Measurements from ENCODE around the gene EIF1. TPM values are rescaled to one million over a fixed set of nuclear protein-coding genes. Genes with fewer than 3 reads are reported as not detected.
A peak's percentile ranks its signal among the peaks of the same experiment; 100 is the strongest.

Gene EIF1
- polyA plus RNA-seq, 2 of the 4 experiments (the other 2 are of a cell fraction), result 834 to 873 TPM

DNA sequence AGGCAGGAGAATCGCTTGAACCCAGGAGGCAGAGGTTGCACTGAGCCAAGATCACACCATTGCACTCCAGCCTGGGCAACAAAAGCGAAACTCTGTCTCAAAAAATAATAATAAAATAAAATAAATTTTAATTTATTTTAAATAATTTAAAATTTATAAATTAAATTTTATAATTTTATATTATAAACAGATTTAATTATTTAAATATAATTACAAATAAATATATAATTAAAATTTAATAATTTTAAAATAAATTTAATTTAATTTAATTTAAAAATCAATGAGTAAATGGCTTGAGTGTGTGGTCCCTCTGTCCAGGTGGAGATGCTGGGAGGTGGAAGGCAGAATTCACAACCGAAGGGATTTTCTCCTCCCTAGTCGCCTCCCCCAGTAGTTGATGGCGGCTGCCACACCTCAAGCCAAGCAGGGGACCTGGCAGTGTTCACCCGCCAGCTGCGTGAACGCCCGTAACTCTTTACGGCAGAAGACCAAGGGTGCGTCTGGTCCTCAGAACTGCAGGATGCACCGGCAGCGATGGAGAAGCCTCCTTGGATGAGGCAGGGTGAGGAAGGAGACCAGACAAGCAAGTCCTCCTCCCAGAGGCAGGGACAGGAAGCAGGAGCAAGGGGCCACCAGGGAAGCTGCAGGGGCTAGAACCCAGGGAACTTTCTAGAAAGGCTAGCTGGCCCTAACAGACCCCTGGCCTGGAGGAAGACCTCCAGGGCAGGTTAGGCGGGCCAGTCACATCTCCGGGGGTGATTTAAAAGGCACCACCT is 41.5 kb upstream of the EIF1 start:
- peaks cover 37% of the 10 kb centered on the region for H3K4me1 ChIP-seq
- ChIA-PET CTCF (interaction anchor here (0.5 to 18.4 kb wide), 61 partner anchors 7 to 1032 kb away, joined by 3 to 678 read pairs (median 10); partner anchors contain the start of genes KRT14, KRT15, KRT17 and KRT37), POLR2A (interaction anchor here (1.6 to 2.1 kb wide), 3 partner anchors 19 to 829 kb away, joined by 5 to 21 read pairs (median 6); no protein-coding TSS in a partner anchor)
- no peak overlapping the region for H3K4me3 ChIP-seq
- no peaks in the 10 kb centered on the region for H3K9me3 ChIP-seq
- peak; percentile 6 to 7; a peak in 4 of 6 replicates for ATAC-seq
- H3K27ac ChIP-seq, result peak overlapping the region; percentile 85 to 89
- peak in 1 of 2 experiments; percentile 56 for DNase-seq (ENCODE audit: low read depth in 1 of 2, low spot score in 1 of 2)
- 71% methylated on average over 15 of the region's 15 CpGs for WGBS (ENCODE audit: missing lambda C conversion rate)
- H3K4me2 ChIP-seq, result peak overlapping the region; percentile 97
- TF ChIP-seq HOXB13 (CRISPR knock-in tag; IDR thresholded peaks at IDR 0.05; ENCODE audit: low read depth) (no peak), POLR2AphosphoS2 (conservative IDR thresholded peaks at IDR 0.05; ENCODE audit: low read length) (no peak), ZC3H11A (IDR thresholded peaks at IDR 0.05) (no peak), NR3C1 (IDR thresholded peaks at IDR 0.05) (no peak), CBX2 (IDR thresholded peaks at IDR 0.05; ENCODE audit: borderline replicate concordance, low read depth) (no peak), RAD21 (conservative IDR thresholded peaks at IDR 0.05 in 1 of 2, IDR thresholded peaks at IDR 0.05 in 1 of 2) (no peak), KDM5A (IDR thresholded peaks at IDR 0.05) (no peak)
- TF ChIP-seq, protein P1, sequence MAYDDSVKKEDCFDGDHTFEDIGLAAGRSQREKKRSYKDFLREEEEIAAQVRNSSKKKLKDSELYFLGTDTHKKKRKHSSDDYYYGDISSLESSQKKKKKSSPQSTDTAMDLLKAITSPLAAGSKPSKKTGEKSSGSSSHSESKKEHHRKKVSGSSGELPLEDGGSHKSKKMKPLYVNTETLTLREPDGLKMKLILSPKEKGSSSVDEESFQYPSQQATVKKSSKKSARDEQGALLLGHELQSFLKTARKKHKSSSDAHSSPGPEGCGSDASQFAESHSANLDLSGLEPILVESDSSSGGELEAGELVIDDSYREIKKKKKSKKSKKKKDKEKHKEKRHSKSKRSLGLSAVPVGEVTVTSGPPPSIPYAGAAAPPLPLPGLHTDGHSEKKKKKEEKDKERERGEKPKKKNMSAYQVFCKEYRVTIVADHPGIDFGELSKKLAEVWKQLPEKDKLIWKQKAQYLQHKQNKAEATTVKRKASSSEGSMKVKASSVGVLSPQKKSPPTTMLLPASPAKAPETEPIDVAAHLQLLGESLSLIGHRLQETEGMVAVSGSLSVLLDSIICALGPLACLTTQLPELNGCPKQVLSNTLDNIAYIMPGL (CRISPR knock-in tag; IDR thresholded peaks at IDR 0.05; ENCODE audit: borderline replicate concordance), result no peak
- TF ChIP-seq, protein P2, sequence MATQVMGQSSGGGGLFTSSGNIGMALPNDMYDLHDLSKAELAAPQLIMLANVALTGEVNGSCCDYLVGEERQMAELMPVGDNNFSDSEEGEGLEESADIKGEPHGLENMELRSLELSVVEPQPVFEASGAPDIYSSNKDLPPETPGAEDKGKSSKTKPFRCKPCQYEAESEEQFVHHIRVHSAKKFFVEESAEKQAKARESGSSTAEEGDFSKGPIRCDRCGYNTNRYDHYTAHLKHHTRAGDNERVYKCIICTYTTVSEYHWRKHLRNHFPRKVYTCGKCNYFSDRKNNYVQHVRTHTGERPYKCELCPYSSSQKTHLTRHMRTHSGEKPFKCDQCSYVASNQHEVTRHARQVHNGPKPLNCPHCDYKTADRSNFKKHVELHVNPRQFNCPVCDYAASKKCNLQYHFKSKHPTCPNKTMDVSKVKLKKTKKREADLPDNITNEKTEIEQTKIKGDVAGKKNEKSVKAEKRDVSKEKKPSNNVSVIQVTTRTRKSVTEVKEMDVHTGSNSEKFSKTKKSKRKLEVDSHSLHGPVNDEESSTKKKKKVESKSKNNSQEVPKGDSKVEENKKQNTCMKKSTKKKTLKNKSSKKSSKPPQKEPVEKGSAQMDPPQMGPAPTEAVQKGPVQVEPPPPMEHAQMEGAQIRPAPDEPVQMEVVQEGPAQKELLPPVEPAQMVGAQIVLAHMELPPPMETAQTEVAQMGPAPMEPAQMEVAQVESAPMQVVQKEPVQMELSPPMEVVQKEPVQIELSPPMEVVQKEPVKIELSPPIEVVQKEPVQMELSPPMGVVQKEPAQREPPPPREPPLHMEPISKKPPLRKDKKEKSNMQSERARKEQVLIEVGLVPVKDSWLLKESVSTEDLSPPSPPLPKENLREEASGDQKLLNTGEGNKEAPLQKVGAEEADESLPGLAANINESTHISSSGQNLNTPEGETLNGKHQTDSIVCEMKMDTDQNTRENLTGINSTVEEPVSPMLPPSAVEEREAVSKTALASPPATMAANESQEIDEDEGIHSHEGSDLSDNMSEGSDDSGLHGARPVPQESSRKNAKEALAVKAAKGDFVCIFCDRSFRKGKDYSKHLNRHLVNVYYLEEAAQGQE (IDR thresholded peaks at IDR 0.05), result no peak
- FAIRE-seq, result no peak

DNA sequence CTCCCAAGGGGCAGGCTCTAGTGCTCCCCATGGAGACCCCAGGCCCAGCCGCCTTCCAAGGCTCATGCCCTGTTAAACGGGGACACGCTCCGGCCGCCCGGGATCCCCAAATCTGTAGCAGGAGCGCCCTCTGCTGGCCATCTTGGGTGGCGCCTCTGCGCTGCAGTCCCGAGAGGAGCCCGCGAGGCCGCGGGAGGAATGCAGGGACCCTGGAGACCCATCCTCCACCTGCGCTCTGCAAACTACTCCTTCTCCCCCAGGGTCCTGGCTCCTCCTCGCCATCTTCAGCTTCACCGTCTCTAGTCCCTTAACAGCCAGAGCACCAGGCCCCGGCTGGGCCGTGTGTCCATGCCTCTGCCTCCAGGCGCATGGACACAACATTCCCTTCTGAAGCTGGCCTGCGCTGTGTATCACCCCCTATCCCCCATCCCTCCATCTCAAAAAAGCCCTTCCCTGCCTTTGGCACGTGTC is 40.7 kb upstream of the EIF1 start:
- Histone ChIP-seq H3K4me1 (peaks cover 38% of the 10 kb centered on the region), H3K9me3 (no peaks in the 10 kb centered on the region), H3K4me3 (peak overlapping the region; percentile 48), H3K27ac (peak overlapping the region; percentile 85 to 89), H3K4me2 (peak overlapping the region; percentile 97)
- ChIA-PET POLR2A (interaction anchor here (0.8 to 2.1 kb wide), 7 partner anchors 15 to 829 kb away, joined by 4 to 21 read pairs (median 6); no protein-coding TSS in a partner anchor), CTCF (interaction anchor here (0.7 to 18.4 kb wide), 142 partner anchors 8 to 1286 kb away, joined by 3 to 678 read pairs (median 5); partner anchors contain the start of genes EIF1, KRT12, KRT14 and KRT15)
- DNase-seq (ENCODE audit: low read depth in 1 of 2, low spot score in 1 of 2) (peak; percentile 82 to 96), ATAC-seq (peak; percentile 77 to 89), FAIRE-seq (no peak)
- TF ChIP-seq CHD2 (IDR thresholded peaks at IDR 0.05; ENCODE audit: low read length, partially characterized antibody) (peak; percentile 19), RAD21 (conservative IDR thresholded peaks at IDR 0.05 in 1 of 2, IDR thresholded peaks at IDR 0.05 in 1 of 2) (peak; percentile 99 to 100), SMC3 (IDR thresholded peaks at IDR 0.05) (peak; percentile 99), HOXA7 (CRISPR knock-in tag; IDR thresholded peaks at IDR 0.05) (no peak), KDM5A (IDR thresholded peaks at IDR 0.05) (peak; percentile 53; the same call in 1 of the 2 replicates), ESRRA (IDR thresholded peaks at IDR 0.05; ENCODE audit: borderline replicate concordance, low read length) (no peak), GATA3 (IDR thresholded peaks at IDR 0.05; ENCODE audit: borderline replicate concordance) (0 out of 2 replicates have a peak, but pooled peaks have one; percentile 9)
- TF ChIP-seq, protein P3, sequence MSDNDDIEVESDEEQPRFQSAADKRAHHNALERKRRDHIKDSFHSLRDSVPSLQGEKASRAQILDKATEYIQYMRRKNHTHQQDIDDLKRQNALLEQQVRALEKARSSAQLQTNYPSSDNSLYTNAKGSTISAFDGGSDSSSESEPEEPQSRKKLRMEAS (IDR thresholded peaks at IDR 0.05), result no peak; the same call in none of the 2 replicates
- TF ChIP-seq, protein P4, sequence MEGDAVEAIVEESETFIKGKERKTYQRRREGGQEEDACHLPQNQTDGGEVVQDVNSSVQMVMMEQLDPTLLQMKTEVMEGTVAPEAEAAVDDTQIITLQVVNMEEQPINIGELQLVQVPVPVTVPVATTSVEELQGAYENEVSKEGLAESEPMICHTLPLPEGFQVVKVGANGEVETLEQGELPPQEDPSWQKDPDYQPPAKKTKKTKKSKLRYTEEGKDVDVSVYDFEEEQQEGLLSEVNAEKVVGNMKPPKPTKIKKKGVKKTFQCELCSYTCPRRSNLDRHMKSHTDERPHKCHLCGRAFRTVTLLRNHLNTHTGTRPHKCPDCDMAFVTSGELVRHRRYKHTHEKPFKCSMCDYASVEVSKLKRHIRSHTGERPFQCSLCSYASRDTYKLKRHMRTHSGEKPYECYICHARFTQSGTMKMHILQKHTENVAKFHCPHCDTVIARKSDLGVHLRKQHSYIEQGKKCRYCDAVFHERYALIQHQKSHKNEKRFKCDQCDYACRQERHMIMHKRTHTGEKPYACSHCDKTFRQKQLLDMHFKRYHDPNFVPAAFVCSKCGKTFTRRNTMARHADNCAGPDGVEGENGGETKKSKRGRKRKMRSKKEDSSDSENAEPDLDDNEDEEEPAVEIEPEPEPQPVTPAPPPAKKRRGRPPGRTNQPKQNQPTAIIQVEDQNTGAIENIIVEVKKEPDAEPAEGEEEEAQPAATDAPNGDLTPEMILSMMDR (IDR thresholded peaks at IDR 0.05), result peak; percentile 99
- TF ChIP-seq, protein P5, sequence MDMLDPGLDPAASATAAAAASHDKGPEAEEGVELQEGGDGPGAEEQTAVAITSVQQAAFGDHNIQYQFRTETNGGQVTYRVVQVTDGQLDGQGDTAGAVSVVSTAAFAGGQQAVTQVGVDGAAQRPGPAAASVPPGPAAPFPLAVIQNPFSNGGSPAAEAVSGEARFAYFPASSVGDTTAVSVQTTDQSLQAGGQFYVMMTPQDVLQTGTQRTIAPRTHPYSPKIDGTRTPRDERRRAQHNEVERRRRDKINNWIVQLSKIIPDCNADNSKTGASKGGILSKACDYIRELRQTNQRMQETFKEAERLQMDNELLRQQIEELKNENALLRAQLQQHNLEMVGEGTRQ (IDR thresholded peaks at IDR 0.05), result 0 out of 2 replicates have a peak, but pooled peaks have one; percentile 13
- TF ChIP-seq, protein P1 (CRISPR knock-in tag; IDR thresholded peaks at IDR 0.05; ENCODE audit: borderline replicate concordance), result peak; percentile 44; the same call in 1 of the 2 replicates
- WGBS (ENCODE audit: missing lambda C conversion rate), result 1% methylated on average over 17 of the region's 22 CpGs
